AG09309 (cell line): ENCODE data around the gene AKNA.

ENCODE experiments used
- DNase-seq: peaks from one replicate; pipeline ENCODE4 v3.0.0-alpha.2; 2010; ENCODE audit warnings: low read depth
- H3K4me3 ChIP-seq: 2 replicates; pipeline ENCODE4 v1.5.1; 2011; ENCODE audit warnings: mild to moderate bottlenecking, low read depth, low read length, moderate library complexity; ENCODE audit not compliant: control insufficient read depth
- TF ChIP-seq, protein P1 (sequence below): IDR thresholded peaks from 2 replicates; pipeline ENCODE4 v1.5.1; 2011; ENCODE audit warnings: mild to moderate bottlenecking, low read depth, low read length, inconsistent platforms; ENCODE audit not compliant: insufficient read depth, control insufficient read depth; ENCODE audit errors: missing control alignments

AKNA gene

GRCh38 chr9:114395768-114396167, 8.0 kb upstream of the AKNA start:
- no peak for DNase-seq
- no peak overlapping the region for H3K4me3 ChIP-seq
- TF ChIP-seq, protein P1, sequence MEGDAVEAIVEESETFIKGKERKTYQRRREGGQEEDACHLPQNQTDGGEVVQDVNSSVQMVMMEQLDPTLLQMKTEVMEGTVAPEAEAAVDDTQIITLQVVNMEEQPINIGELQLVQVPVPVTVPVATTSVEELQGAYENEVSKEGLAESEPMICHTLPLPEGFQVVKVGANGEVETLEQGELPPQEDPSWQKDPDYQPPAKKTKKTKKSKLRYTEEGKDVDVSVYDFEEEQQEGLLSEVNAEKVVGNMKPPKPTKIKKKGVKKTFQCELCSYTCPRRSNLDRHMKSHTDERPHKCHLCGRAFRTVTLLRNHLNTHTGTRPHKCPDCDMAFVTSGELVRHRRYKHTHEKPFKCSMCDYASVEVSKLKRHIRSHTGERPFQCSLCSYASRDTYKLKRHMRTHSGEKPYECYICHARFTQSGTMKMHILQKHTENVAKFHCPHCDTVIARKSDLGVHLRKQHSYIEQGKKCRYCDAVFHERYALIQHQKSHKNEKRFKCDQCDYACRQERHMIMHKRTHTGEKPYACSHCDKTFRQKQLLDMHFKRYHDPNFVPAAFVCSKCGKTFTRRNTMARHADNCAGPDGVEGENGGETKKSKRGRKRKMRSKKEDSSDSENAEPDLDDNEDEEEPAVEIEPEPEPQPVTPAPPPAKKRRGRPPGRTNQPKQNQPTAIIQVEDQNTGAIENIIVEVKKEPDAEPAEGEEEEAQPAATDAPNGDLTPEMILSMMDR: no peak

DNA sequence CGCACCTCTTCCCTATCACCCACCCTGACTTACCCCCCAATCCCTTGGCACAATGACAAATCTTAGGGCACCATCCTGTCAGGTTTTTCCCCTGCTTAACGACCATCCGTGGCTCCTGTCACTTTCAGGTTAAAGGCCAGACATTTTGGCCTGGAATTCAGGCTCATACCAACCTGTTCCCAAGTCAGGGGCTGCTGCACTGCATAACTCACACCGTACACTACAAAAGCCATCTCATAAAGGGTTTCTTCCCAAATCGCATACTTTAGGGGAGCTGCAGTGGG, 7.5 kb upstream of the AKNA start:
- no peak overlapping the region for H3K4me3 ChIP-seq
- TF ChIP-seq, protein P1: no peak
- DNase-seq: no peak

GRCh38 chr9:114394523-114395333, 6.9 kb upstream of the AKNA start:
- no peak overlapping the region for H3K4me3 ChIP-seq
- DNase-seq: no peak
- TF ChIP-seq, protein P1: no peak

GRCh38 chr9:114392749-114393112, 4.9 kb upstream of the AKNA start:
- no peak overlapping the region for H3K4me3 ChIP-seq
- TF ChIP-seq, protein P1: no peak
- no peak for DNase-seq

DNA sequence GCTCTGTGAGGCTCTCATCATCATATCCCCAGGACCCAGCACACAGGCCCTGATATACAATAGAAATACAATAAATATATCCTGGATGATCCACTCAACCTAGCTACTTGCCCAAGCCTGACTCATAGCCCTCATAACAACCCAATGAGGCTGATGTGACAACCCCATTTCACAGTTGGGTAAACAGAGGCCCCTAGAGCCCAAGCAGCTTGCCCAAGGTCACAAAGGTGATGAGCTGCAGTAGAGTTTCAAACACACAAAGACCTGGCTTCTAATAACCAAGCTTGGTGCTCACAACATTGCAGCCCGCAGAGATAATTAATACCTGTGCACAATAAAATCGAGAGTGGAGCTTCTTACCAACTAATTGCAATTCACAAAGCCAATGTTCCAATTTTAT, 3.2 kb upstream of the AKNA start:
- TF ChIP-seq, protein P1: no peak
- DNase-seq: no peak
- H3K4me3 ChIP-seq: no peak overlapping the region

- TF ChIP-seq, protein P1: no peak
- H3K4me3 ChIP-seq: no peak overlapping the region
- DNase-seq: no peak
These were observed 2.0 kb upstream of the AKNA start for GRCh38 chr9:114389612-114390368.
